Endodermal cell (in vitro differentiated cells): ENCODE results near the gene FRYL. TPM values are rescaled to one million over a fixed set of nuclear protein-coding genes. Genes with fewer than 3 reads are reported as not detected.

Source experiments
- DNase-seq: peaks from one replicate; pipeline ENCODE4 v3.0.0-alpha.2; 2017
- H3K27ac ChIP-seq: 2 replicates; pipeline ENCODE4 v1.5.1; 2013; ENCODE audit warnings: mild to moderate bottlenecking, low read depth, low read length, moderate library complexity
- H3K27me3 ChIP-seq: 2 replicates; pipeline ENCODE4 v1.6.1; 2013; ENCODE audit warnings: mild to moderate bottlenecking, low read length, moderate library complexity; ENCODE audit not compliant: insufficient read depth, control insufficient read depth, poor library complexity, severe bottlenecking
- H3K36me3 ChIP-seq: 2 replicates; pipeline ENCODE4 v1.7.0; 2013; ENCODE audit warnings: mild to moderate bottlenecking, low read length, moderate library complexity; ENCODE audit not compliant: control insufficient read depth, insufficient read depth
- H3K4me1 ChIP-seq: one replicate; pipeline ENCODE4 v1.7.0; 2013; ENCODE audit warnings: low read length; ENCODE audit not compliant: control insufficient read depth, insufficient read depth
- H3K4me3 ChIP-seq: 2 replicates; pipeline ENCODE4 v1.5.1; 2013; ENCODE audit warnings: mild to moderate bottlenecking, low read length, moderate library complexity
- H3K9ac ChIP-seq: 2 replicates; pipeline ENCODE4 v1.6.1; 2013; ENCODE audit warnings: mild to moderate bottlenecking, low read length, moderate library complexity; ENCODE audit not compliant: poor library complexity, severe bottlenecking; ENCODE audit errors: extremely low read depth
- H3K9me3 ChIP-seq: 2 replicates; pipeline ENCODE4 v1.6.1; 2013; ENCODE audit warnings: mild to moderate bottlenecking, low read length, moderate library complexity; ENCODE audit not compliant: control insufficient read depth
- H3K27ac Mint-ChIP-seq: 2 replicates; pipeline ENCODE4 v1.8.0; 2020; ENCODE audit warnings: mixed read lengths
- H3K27me3 Mint-ChIP-seq: 2 replicates; pipeline ENCODE4 v1.8.0; 2021; ENCODE audit warnings: mild to moderate bottlenecking, mixed read lengths; ENCODE audit not compliant: insufficient read depth
- H3K36me3 Mint-ChIP-seq: 2 replicates; pipeline ENCODE4 v1.8.0; 2020; ENCODE audit warnings: low read depth, mixed read lengths
- H3K4me1 Mint-ChIP-seq: 2 replicates; pipeline ENCODE4 v1.8.0; 2020; ENCODE audit warnings: mixed read lengths
- H3K4me3 Mint-ChIP-seq: 2 replicates; pipeline ENCODE4 v1.8.0; 2020; ENCODE audit warnings: mild to moderate bottlenecking, moderate library complexity, mixed read lengths
- H3K9me3 Mint-ChIP-seq: 2 replicates; pipeline ENCODE4 v1.8.0; 2020; ENCODE audit warnings: mild to moderate bottlenecking, mixed read lengths
- CTCF ChIP-seq: fragments of 200-600 bp; sonication (generic); conservative IDR thresholded peaks from 2 replicates; pipeline ENCODE4 v1.5.0; 2021; ENCODE audit warnings: antibody characterized with exemption, mild to moderate bottlenecking
- WGBS, 2 experiments: methylation state at CpG; one replicate each; pipeline versions ENCODE4 v1.1.5 to v1.1.7; 2013; ENCODE audit warnings: missing lambda C conversion rate in 2 of 2, mixed read lengths in 1 of 2; ENCODE audit not compliant: insufficient coverage in 1 of 2, insufficient read length in 1 of 2; 5-methylcytosine and 5-hydroxymethylcytosine counted together
- total RNA-seq, 2 donors: library from RNA; stranded (reverse); fragmentation: NEBNext Ultra II Directional in 1 of 2; extraction: Animal tissue kit (Norgen Biotek cat#: 25700) in 1 of 2; gene quantifications; 2 replicates in 1 of 2; 3 replicates in 1 of 2; pipeline ENCODE4 v1.2.1, GENCODE V29; 2021

The FRYL gene
- total RNA-seq, 2 donors from 2014 or later, result 56.5 to 62.6 TPM

DNA sequence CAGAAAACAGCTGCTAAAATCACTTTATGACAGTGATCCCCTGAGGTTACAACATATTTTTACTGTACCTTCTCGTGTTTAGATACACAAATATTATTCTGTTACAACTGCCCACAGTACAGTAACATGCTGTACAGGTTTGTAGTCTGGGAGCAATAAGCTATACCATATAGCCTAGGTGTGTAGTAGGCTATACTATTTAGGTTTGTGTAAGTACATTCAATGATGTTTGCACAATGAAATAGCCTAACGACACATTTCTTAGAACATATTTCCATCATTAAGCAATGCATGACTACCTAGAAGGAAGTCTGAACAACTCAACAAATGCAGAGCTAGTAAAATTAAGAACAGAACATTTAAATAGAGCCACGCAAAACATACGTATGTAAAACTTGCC, 177.3 kb downstream of the FRYL start:
- WGBS, 2 experiments, result 94 to 99% methylated on average over 3 to 4 of the region's 4 CpGs
- no peaks in the 10 kb centered on the region for H3K27me3 ChIP-seq
- H3K9me3 ChIP-seq, result no peaks in the 10 kb centered on the region
- DNase-seq, result no peak
- no peak overlapping the region for H3K27ac ChIP-seq
- peaks cover 4% of the 10 kb centered on the region for H3K4me1 ChIP-seq
- no peak overlapping the region for H3K4me3 ChIP-seq
- H3K27ac Mint-ChIP-seq, result no peak overlapping the region
- peaks cover 18% of the 10 kb centered on the region for H3K36me3 ChIP-seq
- no peak overlapping the region for H3K4me3 Mint-ChIP-seq
- no peak overlapping the region for H3K9ac ChIP-seq
- no peaks in the 10 kb centered on the region for H3K27me3 Mint-ChIP-seq
- H3K36me3 Mint-ChIP-seq, result peaks cover 8% of the 10 kb centered on the region
- H3K4me1 Mint-ChIP-seq, result peaks cover 20% of the 10 kb centered on the region
- no peak for TF ChIP-seq CTCF
- no peaks in the 10 kb centered on the region for H3K9me3 Mint-ChIP-seq

DNA sequence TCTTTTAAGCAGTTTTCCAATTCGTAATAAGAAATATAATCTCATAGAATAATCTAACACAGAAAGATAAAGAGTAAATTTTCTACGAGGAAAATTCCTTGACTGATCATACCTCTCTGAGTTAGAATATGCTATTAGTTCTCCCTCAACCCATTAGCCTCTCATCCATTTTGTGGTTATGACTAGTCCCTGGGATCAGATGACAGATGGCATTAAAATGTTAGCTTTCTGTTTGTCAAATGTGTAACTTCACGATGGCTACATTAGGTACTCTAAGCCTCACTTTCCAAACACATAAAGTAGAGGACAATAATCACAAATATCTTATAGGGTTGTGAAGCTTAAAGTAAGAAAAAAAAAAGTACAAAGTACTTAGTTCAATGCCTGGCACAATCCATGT, 177.9 kb downstream of the FRYL start:
- Histone ChIP-seq H3K9ac (no peak overlapping the region), H3K4me3 (no peak overlapping the region), H3K27ac (no peak overlapping the region), H3K36me3 (peaks cover 13% of the 10 kb centered on the region), H3K9me3 (no peaks in the 10 kb centered on the region), H3K4me1 (peaks cover 4% of the 10 kb centered on the region), H3K27me3 (no peaks in the 10 kb centered on the region)
- DNase-seq, result no peak
- TF ChIP-seq CTCF, result no peak
- H3K36me3 Mint-ChIP-seq, result peaks cover 8% of the 10 kb centered on the region
- H3K4me1 Mint-ChIP-seq, result peaks cover 21% of the 10 kb centered on the region
- H3K4me3 Mint-ChIP-seq, result no peak overlapping the region
- 100% methylated on average over 2 of the region's 3 CpGs; no CpG with 5 or more reads in 1 of the 2 experiments for WGBS, 2 experiments
- no peak overlapping the region for H3K27ac Mint-ChIP-seq
- H3K9me3 Mint-ChIP-seq, result no peaks in the 10 kb centered on the region
- H3K27me3 Mint-ChIP-seq, result no peaks in the 10 kb centered on the region

GRCh38 chr4:48596336-48596735, 183.7 kb downstream of the FRYL start:
- no peak overlapping the region for H3K4me3 ChIP-seq
- Mint-ChIP-seq H3K27me3 (no peaks in the 10 kb centered on the region), H3K4me1 (peaks cover 23% of the 10 kb centered on the region), H3K9me3 (no peaks in the 10 kb centered on the region), H3K4me3 (no peak overlapping the region), H3K27ac (no peak overlapping the region), H3K36me3 (peaks cover 17% of the 10 kb centered on the region)
- no peak for DNase-seq
- H3K27ac ChIP-seq, result no peak overlapping the region
- peaks cover 9% of the 10 kb centered on the region for H3K36me3 ChIP-seq
- no peaks in the 10 kb centered on the region for H3K27me3 ChIP-seq
- WGBS, 2 experiments, result 98 to 100% methylated on average over 1 to 3 of the region's 4 CpGs
- no peaks in the 10 kb centered on the region for H3K9me3 ChIP-seq
- H3K9ac ChIP-seq, result no peak overlapping the region
- peaks cover 3% of the 10 kb centered on the region for H3K4me1 ChIP-seq
- TF ChIP-seq CTCF, result no peak
